Sciatic nerve (tissue), 2 donors: Measurements from ENCODE around the gene BSND. TPM values are rescaled to one million over a fixed set of nuclear protein-coding genes. Genes with fewer than 3 reads are reported as not detected.
"Not testable (repeated sequence)": the region's sequence is repeated elsewhere in the genome, so short reads cannot be mapped to it uniquely, and the experiment has no call there.

Experiments
- ATAC-seq: fragments of 200-7000 bp; cut with Tn5 transposase; one replicate; pipeline ENCODE4 v1.9.1; 2020; ENCODE audit warnings: mild to moderate bottlenecking, moderate library complexity
- DNase-seq: peaks from one replicate; pipeline ENCODE4 v3.0.0-alpha.2; 2020; ENCODE audit warnings: low spot score
- intact Hi-C: fragments of 100-400 bp; cut with DNase I; formaldehyde crosslinking; loops from one replicate; pipeline ENCODE4 v1.14.2; 2022
- total RNA-seq: library from RNA; stranded (reverse); fragmentation: NEBNext Ultra II Directional; extraction: Animal tissue kit (Norgen Biotek cat#: 25700); gene quantifications from one replicate; pipeline ENCODE4 v1.2.1, GENCODE V29; 2021
- donor health status: DM: no; HTN: no; CAD: no.
- donor health status: DM: no; HTN: no; CAD: no.

Gene BSND
- not detected for total RNA-seq

- intact Hi-C loops = loop anchor here (10.0 kb wide), 1 partner anchor 54 kb away; no protein-coding TSS in a partner anchor
- DNase-seq = no peak
- no peak for ATAC-seq
Measured at GRCh38 chr1:54998677-54999076, at the start of gene BSND. Gene BSND, plus strand, starts transcription at chr1:54998933. Its CDS starts 254 bp downstream, at chr1:54999187.

- no peak for ATAC-seq
- no peak for DNase-seq
- intact Hi-C loops = loop anchor here (10.0 kb wide), 1 partner anchor 46 kb away; the partner anchor contains the start of gene BSND
Measured at GRCh38 chr1:54949053-54949452, 49.7 kb upstream of the BSND start.

- peak; percentile 33 for ATAC-seq
- no peak for DNase-seq
- intact Hi-C loops = no loop called here
Measured at GRCh38 chr1:54950006-54950368, 48.7 kb upstream of the BSND start.

GRCh38 chr1:54950369-54951163 lies 48.2 kb upstream of the BSND start:
- intact Hi-C loops = no loop called here
- DNase-seq (peak; percentile 84), ATAC-seq (peak; percentile 95)

GRCh38 chr1:54951810-54952226 lies 46.9 kb upstream of the BSND start:
- no peak for DNase-seq
- ATAC-seq = no peak
- intact Hi-C loops = no loop called here

GRCh38 chr1:54952950-54953718 lies 45.6 kb upstream of the BSND start:
- intact Hi-C loops = no loop called here
- ATAC-seq = no peak
- DNase-seq = no peak

GRCh38 chr1:54953846-54954245 lies 44.9 kb upstream of the BSND start:
- DNase-seq (no peak), ATAC-seq (no peak)
- intact Hi-C loops = no loop called here

- intact Hi-C loops = no loop called here
- DNase-seq (no peak), ATAC-seq (no peak)
Measured at GRCh38 chr1:54955359-54955758, 43.4 kb upstream of the BSND start.

GRCh38 chr1:54956726-54957125 lies 42.0 kb upstream of the BSND start:
- ATAC-seq = no peak
- intact Hi-C loops = no loop called here
- no peak for DNase-seq

GRCh38 chr1:54959241-54959640 lies 39.5 kb upstream of the BSND start:
- intact Hi-C loops = no loop called here
- ATAC-seq (no peak), DNase-seq (no peak)

- intact Hi-C loops = no loop called here
- DNase-seq (no peak), ATAC-seq (no peak)
Measured at GRCh38 chr1:54962612-54963395, 35.9 kb upstream of the BSND start.

GRCh38 chr1:54963829-54964228 lies 34.9 kb upstream of the BSND start:
- intact Hi-C loops, ATAC-seq, DNase-seq: not testable (repeated sequence)

- ATAC-seq (no peak), DNase-seq (peak; percentile 76)
- intact Hi-C loops = no loop called here
Measured at GRCh38 chr1:54965624-54966340, 33.0 kb upstream of the BSND start.

GRCh38 chr1:54967372-54967771 lies 31.4 kb upstream of the BSND start:
- no peak for ATAC-seq
- no peak for DNase-seq
- intact Hi-C loops = no loop called here

GRCh38 chr1:54968551-54968950 lies 30.2 kb upstream of the BSND start:
- DNase-seq (no peak), ATAC-seq (no peak)
- intact Hi-C loops = no loop called here

GRCh38 chr1:54969879-54970278 lies 28.9 kb upstream of the BSND start:
- intact Hi-C loops = no loop called here
- ATAC-seq (no peak), DNase-seq (no peak)

GRCh38 chr1:54970901-54971300 lies 27.8 kb upstream of the BSND start:
- intact Hi-C loops = no loop called here
- DNase-seq (no peak), ATAC-seq (no peak)

- DNase-seq = no peak
- intact Hi-C loops = no loop called here
Measured at GRCh38 chr1:54971317-54971791, 27.4 kb upstream of the BSND start.

GRCh38 chr1:54972436-54972835 lies 26.3 kb upstream of the BSND start:
- ATAC-seq = no peak
- no peak for DNase-seq
- intact Hi-C loops = no loop called here

More at GRCh38 chr1:54971317-54971791, 27.4 kb upstream of the BSND start:
- no peak for ATAC-seq
